GM18502 (cell line): Measurements from ENCODE around the gene TAS2R8.

Source experiments
- ATAC-seq: cut with Tn5 transposase; IDR thresholded peaks from one replicate; pipeline ENCODE4 v1.9.1; 2021; ENCODE audit warnings: mild to moderate bottlenecking; ENCODE audit not compliant: unreplicated experiment, poor library complexity

TAS2R8 gene

GRCh38 chr12:10756194-10756593 lies 50.9 kb downstream of the TAS2R8 start:
- ATAC-seq = no peak
